Measurements from ENCODE around the gene CNFN.
"Not testable (repeated sequence)": the region's sequence is repeated elsewhere in the genome, so short reads cannot be mapped to it uniquely, and the experiment has no call there.

The CNFN gene

GRCh38 chr19:42348211-42348610 lies 41.9 kb downstream of the CNFN start:
- Histone ChIP-seq H3K9ac (no peak overlapping the region), H3K27me3 (ENCODE audit: insufficient read depth, low read depth) (no peaks in the 10 kb centered on the region), H3K4me1 (ENCODE audit: low read depth, poor library complexity, severe bottlenecking) (no peaks in the 10 kb centered on the region), H3K4me2 (no peak overlapping the region), H3K36me3 (ENCODE audit: insufficient read depth) (no peaks in the 10 kb centered on the region), H4K20me1 (ENCODE audit: insufficient read depth) (no peaks in the 10 kb centered on the region), H2AFZ (ENCODE audit: low read depth) (no peak overlapping the region), H3K4me3 (IDR thresholded peaks at IDR 0.05; ENCODE audit: insufficient read depth, low read depth, low read length) (no peak overlapping the region), H3K27ac (no peak overlapping the region), H3K79me2 (ENCODE audit: insufficient read depth, low read depth) (no peaks in the 10 kb centered on the region)
- TF ChIP-seq, protein P1, sequence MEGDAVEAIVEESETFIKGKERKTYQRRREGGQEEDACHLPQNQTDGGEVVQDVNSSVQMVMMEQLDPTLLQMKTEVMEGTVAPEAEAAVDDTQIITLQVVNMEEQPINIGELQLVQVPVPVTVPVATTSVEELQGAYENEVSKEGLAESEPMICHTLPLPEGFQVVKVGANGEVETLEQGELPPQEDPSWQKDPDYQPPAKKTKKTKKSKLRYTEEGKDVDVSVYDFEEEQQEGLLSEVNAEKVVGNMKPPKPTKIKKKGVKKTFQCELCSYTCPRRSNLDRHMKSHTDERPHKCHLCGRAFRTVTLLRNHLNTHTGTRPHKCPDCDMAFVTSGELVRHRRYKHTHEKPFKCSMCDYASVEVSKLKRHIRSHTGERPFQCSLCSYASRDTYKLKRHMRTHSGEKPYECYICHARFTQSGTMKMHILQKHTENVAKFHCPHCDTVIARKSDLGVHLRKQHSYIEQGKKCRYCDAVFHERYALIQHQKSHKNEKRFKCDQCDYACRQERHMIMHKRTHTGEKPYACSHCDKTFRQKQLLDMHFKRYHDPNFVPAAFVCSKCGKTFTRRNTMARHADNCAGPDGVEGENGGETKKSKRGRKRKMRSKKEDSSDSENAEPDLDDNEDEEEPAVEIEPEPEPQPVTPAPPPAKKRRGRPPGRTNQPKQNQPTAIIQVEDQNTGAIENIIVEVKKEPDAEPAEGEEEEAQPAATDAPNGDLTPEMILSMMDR (conservative IDR thresholded peaks at IDR 0.05; ENCODE audit: low read depth, low read length) = no peak

GRCh38 chr19:42345191-42345812 lies 44.8 kb downstream of the CNFN start:
- no peaks in the 10 kb centered on the region for H3K36me3 ChIP-seq (ENCODE audit: insufficient read depth)
- H3K4me2 ChIP-seq = no peak overlapping the region
- H3K4me1 ChIP-seq (ENCODE audit: low read depth, poor library complexity, severe bottlenecking) = no peaks in the 10 kb centered on the region
- H3K79me2 ChIP-seq (ENCODE audit: insufficient read depth, low read depth) = no peaks in the 10 kb centered on the region
- no peak overlapping the region for H2AFZ ChIP-seq (ENCODE audit: low read depth)
- H4K20me1 ChIP-seq (ENCODE audit: insufficient read depth) = no peaks in the 10 kb centered on the region
- H3K27ac ChIP-seq = no peak overlapping the region
- H3K9ac ChIP-seq = no peak overlapping the region
- H3K27me3 ChIP-seq (ENCODE audit: insufficient read depth, low read depth) = no peaks in the 10 kb centered on the region
- TF ChIP-seq, protein P1 (conservative IDR thresholded peaks at IDR 0.05; ENCODE audit: low read depth, low read length) = no peak
- no peak overlapping the region for H3K4me3 ChIP-seq (IDR thresholded peaks at IDR 0.05; ENCODE audit: insufficient read depth, low read depth, low read length)

GRCh38 chr19:42344336-42344893 lies 45.7 kb downstream of the CNFN start:
- H3K27me3 ChIP-seq (ENCODE audit: insufficient read depth, low read depth) = no peaks in the 10 kb centered on the region
- H4K20me1 ChIP-seq (ENCODE audit: insufficient read depth) = no peaks in the 10 kb centered on the region
- H3K4me1 ChIP-seq (ENCODE audit: low read depth, poor library complexity, severe bottlenecking) = no peaks in the 10 kb centered on the region
- no peak overlapping the region for H3K4me3 ChIP-seq (IDR thresholded peaks at IDR 0.05; ENCODE audit: insufficient read depth, low read depth, low read length)
- H3K36me3 ChIP-seq (ENCODE audit: insufficient read depth) = no peaks in the 10 kb centered on the region
- no peak overlapping the region for H3K9ac ChIP-seq
- TF ChIP-seq, protein P1 (conservative IDR thresholded peaks at IDR 0.05; ENCODE audit: low read depth, low read length) = no peak
- no peak overlapping the region for H3K4me2 ChIP-seq
- H2AFZ ChIP-seq (ENCODE audit: low read depth) = no peak overlapping the region
- H3K27ac ChIP-seq = no peak overlapping the region
- no peaks in the 10 kb centered on the region for H3K79me2 ChIP-seq (ENCODE audit: insufficient read depth, low read depth)

DNA sequence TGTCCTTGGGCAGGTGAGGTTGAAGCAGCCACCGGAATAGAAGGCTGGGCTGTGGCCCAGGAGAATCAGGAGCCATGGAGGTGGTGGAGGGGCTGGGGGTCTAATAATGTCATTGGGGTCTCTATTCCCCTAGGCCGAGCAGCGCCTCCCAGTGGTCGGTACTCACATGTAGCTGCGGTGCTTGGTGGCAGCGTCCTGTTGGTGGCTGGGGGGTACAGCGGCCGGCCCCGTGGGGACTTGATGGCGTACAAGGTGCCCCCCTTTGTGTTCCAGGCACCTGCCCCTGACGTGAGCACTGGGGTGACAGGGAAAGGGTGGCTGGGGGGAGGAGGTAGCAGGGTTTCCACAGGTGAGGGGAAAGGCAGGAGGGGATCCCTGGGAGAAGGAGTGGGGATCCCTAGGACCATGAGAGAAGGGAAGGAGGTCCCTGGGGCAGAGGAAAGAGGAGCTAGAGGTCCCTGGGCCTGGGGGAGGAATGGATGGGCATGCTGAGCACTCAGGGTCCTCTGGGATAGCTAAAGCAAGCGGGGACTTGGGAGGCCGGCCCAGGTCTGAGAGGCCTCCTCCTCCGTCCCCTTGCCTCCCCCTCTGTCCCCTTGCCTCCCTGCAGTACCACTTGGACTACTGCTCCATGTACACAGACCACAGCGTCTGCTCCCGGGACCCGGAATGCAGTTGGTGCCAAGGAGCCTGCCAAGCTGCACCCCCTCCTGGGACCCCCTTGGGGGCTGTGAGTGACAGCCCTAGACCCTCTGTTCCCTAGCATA lies 46.6 kb downstream of the CNFN start:
- Histone ChIP-seq H3K36me3 (ENCODE audit: insufficient read depth) (no peaks in the 10 kb centered on the region), H3K4me2 (no peak overlapping the region), H3K9ac (no peak overlapping the region), H3K79me2 (ENCODE audit: insufficient read depth, low read depth) (no peaks in the 10 kb centered on the region), H3K27ac (no peak overlapping the region), H2AFZ (ENCODE audit: low read depth) (no peak overlapping the region), H3K4me3 (IDR thresholded peaks at IDR 0.05; ENCODE audit: insufficient read depth, low read depth, low read length) (no peak overlapping the region), H4K20me1 (ENCODE audit: insufficient read depth) (no peaks in the 10 kb centered on the region), H3K27me3 (ENCODE audit: insufficient read depth, low read depth) (no peaks in the 10 kb centered on the region), H3K4me1 (ENCODE audit: low read depth, poor library complexity, severe bottlenecking) (no peaks in the 10 kb centered on the region)
- TF ChIP-seq, protein P1 (conservative IDR thresholded peaks at IDR 0.05; ENCODE audit: low read depth, low read length) = no peak; the same call in 1 of the 2 replicates

- H3K27ac ChIP-seq; H4K20me1 ChIP-seq (ENCODE audit: insufficient read depth); H3K79me2 ChIP-seq (ENCODE audit: insufficient read depth, low read depth); H3K36me3 ChIP-seq (ENCODE audit: insufficient read depth); H3K27me3 ChIP-seq (ENCODE audit: insufficient read depth, low read depth); H3K4me3 ChIP-seq (IDR thresholded peaks at IDR 0.05; ENCODE audit: insufficient read depth, low read depth, low read length); H2AFZ ChIP-seq (ENCODE audit: low read depth); H3K4me2 ChIP-seq; H3K4me1 ChIP-seq (ENCODE audit: low read depth, poor library complexity, severe bottlenecking); H3K9ac ChIP-seq: not testable (repeated sequence)
Observed at GRCh38 chr19:42339922-42340321, 50.2 kb downstream of the CNFN start.

GRCh38 chr19:42339126-42339860 lies 50.8 kb downstream of the CNFN start:
- not testable (repeated sequence) for H3K4me1 ChIP-seq (ENCODE audit: low read depth, poor library complexity, severe bottlenecking); H3K36me3 ChIP-seq (ENCODE audit: insufficient read depth); H3K27me3 ChIP-seq (ENCODE audit: insufficient read depth, low read depth); H4K20me1 ChIP-seq (ENCODE audit: insufficient read depth); H3K4me2 ChIP-seq; H3K27ac ChIP-seq; H3K4me3 ChIP-seq (IDR thresholded peaks at IDR 0.05; ENCODE audit: insufficient read depth, low read depth, low read length); H3K9ac ChIP-seq; H3K79me2 ChIP-seq (ENCODE audit: insufficient read depth, low read depth); H2AFZ ChIP-seq (ENCODE audit: low read depth)

All from KMS-11 (cell line).